Central memory CD8-positive, alpha-beta T cell (primary cell): ENCODE data around the gene KLK12.
A peak's percentile ranks its signal among the peaks of the same experiment; 100 is the strongest.

Source experiments
- ATAC-seq: fragments of 150-1000 bp; cut with Tn5 transposase; replicated peaks from 2 replicates; pipeline ENCODE4 v1.10.0; 2022; ENCODE audit warnings: mild to moderate bottlenecking, moderate FRiP score, moderate number of reproducible peaks; ENCODE audit not compliant: poor library complexity, severe bottlenecking; ENCODE audit errors: extremely low read depth
- DNase-seq, 2 donors: peaks; one replicate each; pipeline ENCODE4 v3.0.0; 2021; ENCODE audit warnings: low spot score in 2 of 2
- H3K27ac Mint-ChIP-seq: one replicate; pipeline ENCODE4 v1.8.0; 2022; ENCODE audit warnings: low read depth, mild to moderate bottlenecking, moderate library complexity, mixed read lengths
- H3K27me3 Mint-ChIP-seq: one replicate; pipeline ENCODE4 v1.8.0; 2022; ENCODE audit warnings: mixed read lengths
- H3K36me3 Mint-ChIP-seq: one replicate; pipeline ENCODE4 v1.8.0; 2022; ENCODE audit warnings: mild to moderate bottlenecking, moderate library complexity, mixed read lengths; ENCODE audit not compliant: insufficient read depth
- H3K4me1 Mint-ChIP-seq: one replicate; pipeline ENCODE4 v1.8.0; 2022; ENCODE audit warnings: mixed read lengths
- H3K4me3 Mint-ChIP-seq: one replicate; pipeline ENCODE4 v1.8.0; 2022; ENCODE audit warnings: mild to moderate bottlenecking, moderate library complexity, mixed read lengths
- H3K9me3 Mint-ChIP-seq: one replicate; pipeline ENCODE4 v1.8.0; 2022; ENCODE audit warnings: mixed read lengths

Gene KLK12

DNA sequence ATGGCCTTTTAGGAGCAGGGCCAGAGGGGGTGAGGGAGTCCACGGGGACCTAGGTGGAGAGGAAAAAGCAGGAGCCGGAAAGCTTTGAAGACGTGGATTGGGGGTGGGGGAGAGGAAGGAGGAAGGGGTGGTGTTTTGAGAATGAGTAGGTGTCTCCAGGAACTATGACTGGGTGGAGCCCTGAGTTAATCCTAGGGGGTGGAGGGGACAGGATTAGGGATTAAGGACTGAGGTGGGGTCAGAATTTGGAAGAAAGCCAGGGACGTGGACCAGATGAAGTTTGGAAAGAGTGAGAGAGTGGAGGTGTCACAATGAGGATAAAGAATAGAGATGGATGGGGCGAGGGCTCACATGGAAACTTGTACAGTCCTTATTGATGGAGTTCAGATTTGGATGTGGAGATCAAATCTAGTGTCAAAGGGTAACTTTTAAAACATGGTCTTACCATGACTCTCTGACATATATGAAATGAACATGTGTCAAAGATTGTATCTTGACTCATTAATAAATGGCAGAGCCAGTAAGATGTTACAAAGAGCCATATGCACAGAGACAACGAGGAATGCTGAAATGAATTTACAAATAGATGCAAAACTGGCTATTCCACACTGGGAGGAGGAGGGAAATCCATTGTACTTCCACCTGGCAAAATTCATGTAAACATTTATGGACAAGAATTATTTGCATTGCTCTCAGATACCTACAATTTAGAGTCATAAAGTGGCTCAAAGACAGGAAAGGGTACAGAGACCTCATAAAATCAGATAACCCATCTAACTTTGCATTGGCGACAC is 31.8 kb upstream of the KLK12 start:
- DNase-seq (no peak), ATAC-seq (no peak)
- H3K9me3 Mint-ChIP-seq, result peaks cover under 1% of the 10 kb centered on the region
- no peak overlapping the region for H3K4me3 Mint-ChIP-seq
- H3K4me1 Mint-ChIP-seq, result no peaks in the 10 kb centered on the region
- H3K36me3 Mint-ChIP-seq, result peaks cover 1% of the 10 kb centered on the region
- peaks cover 39% of the 10 kb centered on the region for H3K27me3 Mint-ChIP-seq
- no peak overlapping the region for H3K27ac Mint-ChIP-seq

DNA sequence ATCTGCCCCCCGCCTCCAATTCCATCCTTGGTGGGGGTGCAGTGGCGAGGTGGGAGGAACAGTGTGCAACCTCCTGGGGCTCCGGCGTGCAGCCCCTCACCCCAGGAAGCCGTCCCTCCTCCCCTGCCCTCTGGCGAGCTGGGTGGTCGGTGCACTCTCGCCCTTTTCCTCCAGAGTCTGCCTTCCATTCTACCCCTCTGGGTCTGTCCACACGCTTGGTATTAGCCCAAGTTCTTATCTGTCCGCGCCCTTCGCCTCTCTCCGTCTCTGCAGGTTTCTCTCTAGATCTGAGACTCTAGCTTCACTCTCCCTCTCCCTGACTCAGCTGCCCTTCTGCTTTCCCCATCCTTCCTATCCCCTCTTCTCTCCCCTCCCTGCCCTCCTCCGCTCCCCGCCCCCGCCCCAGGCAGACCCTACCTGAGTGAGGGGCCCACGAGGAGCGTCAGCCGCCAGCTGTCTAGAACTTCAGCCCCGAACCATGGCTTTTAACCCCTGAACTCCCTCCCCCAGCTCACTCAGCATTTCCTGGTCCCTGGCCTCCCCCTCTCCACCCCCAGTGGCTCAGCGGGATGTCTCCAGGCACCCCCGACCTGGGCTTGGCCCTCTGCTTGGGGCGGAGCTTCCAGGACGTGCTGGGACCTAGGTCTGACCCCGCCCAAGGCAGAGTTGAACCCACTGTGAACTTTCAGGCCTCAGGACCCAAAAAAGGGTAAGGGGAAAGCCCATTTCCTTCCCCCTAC is 30.6 kb upstream of the KLK12 start:
- Mint-ChIP-seq H3K4me1 (no peaks in the 10 kb centered on the region), H3K4me3 (peak overlapping the region; percentile 26), H3K27ac (no peak overlapping the region), H3K9me3 (peaks cover 6% of the 10 kb centered on the region), H3K27me3 (peaks cover 51% of the 10 kb centered on the region), H3K36me3 (peaks cover 1% of the 10 kb centered on the region)
- DNase-seq (no peak), ATAC-seq (no peak)

DNA sequence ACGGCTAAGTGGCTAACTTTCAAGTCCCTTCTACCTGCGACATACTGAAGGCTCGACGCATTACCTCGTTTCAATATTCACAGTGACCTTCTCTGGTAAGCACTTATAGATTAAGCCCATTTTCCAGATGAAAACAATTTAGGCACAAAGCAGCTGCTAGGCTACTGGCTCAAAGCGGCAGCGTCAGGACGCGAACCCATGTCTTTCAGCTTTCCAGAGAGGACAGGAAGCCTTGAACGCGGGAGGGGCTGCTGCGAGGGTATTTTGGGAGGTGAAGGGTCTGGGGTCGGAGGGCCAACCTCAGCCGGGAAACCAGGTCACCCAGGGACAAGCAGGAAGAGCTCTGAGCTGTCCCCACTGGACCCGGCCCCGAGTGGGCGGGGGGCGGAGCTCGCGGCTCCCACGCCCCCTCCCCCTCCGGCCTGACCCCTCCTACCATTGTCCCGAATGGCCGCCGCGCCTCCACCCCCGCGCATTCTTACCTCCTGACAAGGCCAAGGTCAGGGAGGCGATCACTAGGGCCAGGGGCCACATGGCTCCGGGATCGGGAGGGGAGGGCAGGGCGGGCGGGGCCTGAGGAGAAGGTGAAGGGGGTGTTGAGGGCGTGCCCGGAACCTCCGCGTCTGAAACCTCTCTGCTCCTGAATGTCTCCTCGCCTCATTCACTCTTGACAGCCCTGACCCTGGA is 29.9 kb upstream of the KLK12 start, which contains the start of gene KLK13:
Gene KLK13 (minus strand): TSS at position 559 of the 687 bp plus-strand sequence. CDS start 25 bp downstream, at position 534.
- ATAC-seq, result no peak
- H3K9me3 Mint-ChIP-seq, result peaks cover 6% of the 10 kb centered on the region
- H3K27ac Mint-ChIP-seq, result no peak within 1 kb of the TSS
- peak within 1 kb of the TSS; percentile 26 for H3K4me3 Mint-ChIP-seq
- H3K4me1 Mint-ChIP-seq, result no peaks in the 10 kb centered on the region
- peaks cover 52% of the 10 kb centered on the region for H3K27me3 Mint-ChIP-seq
- peaks cover 1% of the 10 kb centered on the region for H3K36me3 Mint-ChIP-seq
- DNase-seq, result no peak

DNA sequence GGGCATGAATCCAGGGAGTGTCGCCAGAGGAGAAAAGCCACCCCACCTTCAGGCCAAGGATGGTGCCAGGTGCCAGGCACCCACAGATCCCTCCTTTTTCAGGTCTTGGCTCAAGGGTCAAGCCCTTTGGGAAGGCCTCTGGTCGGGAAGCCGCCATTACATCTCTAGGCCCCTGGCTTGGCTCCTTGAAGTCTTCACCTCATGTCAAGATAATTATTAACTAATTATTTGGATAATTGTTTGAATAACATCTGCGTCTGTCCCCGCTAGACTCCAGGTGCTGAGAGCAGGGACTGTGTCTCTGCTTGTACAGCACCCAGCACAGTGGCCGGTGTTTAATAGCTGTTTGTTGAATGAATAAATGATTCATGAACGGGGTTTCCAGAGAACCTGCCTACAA is 28.9 kb upstream of the KLK12 start:
- H3K4me3 Mint-ChIP-seq, result no peak overlapping the region
- no peaks in the 10 kb centered on the region for H3K4me1 Mint-ChIP-seq
- H3K9me3 Mint-ChIP-seq, result peaks cover 6% of the 10 kb centered on the region
- ATAC-seq (no peak), DNase-seq (no peak)
- peaks cover 1% of the 10 kb centered on the region for H3K36me3 Mint-ChIP-seq
- no peak overlapping the region for H3K27ac Mint-ChIP-seq
- peaks cover 52% of the 10 kb centered on the region for H3K27me3 Mint-ChIP-seq

DNA sequence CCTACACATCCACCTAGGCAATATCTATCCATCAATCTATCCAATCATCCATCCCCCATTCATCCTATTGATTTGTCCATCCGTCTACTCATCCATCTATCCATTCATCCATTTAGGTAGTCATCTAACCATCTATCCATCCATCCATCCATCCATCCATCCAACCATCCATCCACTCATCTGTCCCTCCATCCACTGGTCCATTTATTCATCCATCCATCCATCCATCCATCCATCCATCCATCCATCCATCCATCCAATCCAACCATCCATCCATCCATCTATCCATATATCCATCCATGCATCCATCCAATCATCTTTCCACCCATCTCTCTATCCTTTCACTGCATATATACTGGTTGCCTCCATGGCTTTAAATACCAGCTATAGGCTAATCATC is 26.2 kb upstream of the KLK12 start:
- no peak for DNase-seq

DNA sequence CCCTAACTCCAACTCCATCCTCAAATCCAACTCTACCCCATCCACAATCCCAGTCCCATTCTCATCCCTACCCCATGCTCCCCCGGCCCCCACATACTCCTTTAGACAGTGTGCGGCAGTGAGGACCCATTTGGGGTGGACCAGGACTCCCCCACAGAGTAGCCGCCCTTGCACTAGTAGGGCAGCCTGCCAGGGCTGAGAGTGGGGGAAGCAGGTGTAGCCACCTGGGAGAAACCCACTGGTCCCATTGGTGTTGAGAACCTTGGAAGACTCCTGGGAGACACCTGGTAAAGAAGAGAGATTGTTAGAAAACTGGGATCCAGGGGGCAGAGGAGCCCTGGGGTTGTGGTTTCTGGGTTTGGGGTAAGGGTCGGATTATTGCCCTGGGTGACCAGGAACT is 25.5 kb upstream of the KLK12 start:
- H3K27me3 Mint-ChIP-seq, result peaks cover 40% of the 10 kb centered on the region
- no peak overlapping the region for H3K4me3 Mint-ChIP-seq
- DNase-seq (no peak), ATAC-seq (no peak)
- no peak overlapping the region for H3K27ac Mint-ChIP-seq
- H3K9me3 Mint-ChIP-seq, result peaks cover 6% of the 10 kb centered on the region
- no peaks in the 10 kb centered on the region for H3K4me1 Mint-ChIP-seq
- no peaks in the 10 kb centered on the region for H3K36me3 Mint-ChIP-seq

More for the DNA sequence above, 26.2 kb upstream of the KLK12 start:
- Mint-ChIP-seq H3K9me3 (peaks cover 6% of the 10 kb centered on the region), H3K27me3 (peaks cover 40% of the 10 kb centered on the region), H3K4me3 (no peak overlapping the region), H3K27ac (no peak overlapping the region), H3K4me1 (no peaks in the 10 kb centered on the region), H3K36me3 (peaks cover 1% of the 10 kb centered on the region)
- no peak for ATAC-seq

DNA sequence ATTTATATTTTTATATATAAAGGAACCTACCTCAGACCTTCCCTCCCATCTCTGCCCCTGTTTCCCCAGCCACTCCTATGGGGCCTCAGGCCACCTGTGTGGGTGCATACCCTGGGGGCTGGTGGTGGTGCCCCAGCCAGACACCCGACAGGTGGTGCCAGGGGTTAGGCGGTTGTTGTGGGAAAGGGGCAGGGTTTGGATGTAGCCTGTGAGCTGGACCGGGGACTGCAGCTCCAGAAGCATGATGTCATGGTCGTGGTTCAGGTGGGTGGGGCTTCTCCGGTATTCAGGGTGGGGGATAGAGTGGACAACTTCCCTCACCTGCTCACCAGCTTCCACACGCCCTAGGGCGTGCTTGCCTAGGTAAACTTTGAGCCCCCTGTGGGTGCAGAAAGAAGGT is 24.9 kb upstream of the KLK12 start:
- ATAC-seq, result no peak
- peaks cover 45% of the 10 kb centered on the region for H3K27me3 Mint-ChIP-seq

DNA sequence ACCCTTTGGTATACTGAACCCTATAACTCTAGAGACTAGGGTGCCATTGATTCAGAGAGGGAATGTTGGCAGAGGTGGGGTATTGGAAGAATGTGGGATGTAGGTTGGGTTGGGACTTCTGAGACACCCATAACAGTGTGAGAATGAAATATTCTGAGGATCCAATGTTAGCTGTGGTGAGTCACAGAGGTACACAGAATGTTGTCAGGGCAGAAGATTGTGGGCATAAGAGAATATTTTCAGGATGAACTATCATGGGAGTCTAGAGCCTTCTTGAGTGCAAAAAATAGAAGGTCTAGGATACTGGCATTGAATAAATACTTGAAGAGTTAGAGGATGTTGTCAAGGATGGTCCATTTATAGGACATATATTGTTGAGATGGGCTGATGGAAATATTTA is 21.1 kb upstream of the KLK12 start:
- Mint-ChIP-seq H3K27ac (no peak overlapping the region), H3K36me3 (peaks cover under 1% of the 10 kb centered on the region), H3K4me3 (no peak overlapping the region), H3K27me3 (peaks cover 47% of the 10 kb centered on the region), H3K9me3 (no peaks in the 10 kb centered on the region), H3K4me1 (no peaks in the 10 kb centered on the region)
- DNase-seq, result no peak
- no peak for ATAC-seq

More for the DNA sequence above, 24.9 kb upstream of the KLK12 start:
- Mint-ChIP-seq H3K4me1 (no peaks in the 10 kb centered on the region), H3K4me3 (no peak overlapping the region), H3K27ac (no peak overlapping the region), H3K36me3 (no peaks in the 10 kb centered on the region), H3K9me3 (peaks cover 6% of the 10 kb centered on the region)
- no peak for DNase-seq

DNA sequence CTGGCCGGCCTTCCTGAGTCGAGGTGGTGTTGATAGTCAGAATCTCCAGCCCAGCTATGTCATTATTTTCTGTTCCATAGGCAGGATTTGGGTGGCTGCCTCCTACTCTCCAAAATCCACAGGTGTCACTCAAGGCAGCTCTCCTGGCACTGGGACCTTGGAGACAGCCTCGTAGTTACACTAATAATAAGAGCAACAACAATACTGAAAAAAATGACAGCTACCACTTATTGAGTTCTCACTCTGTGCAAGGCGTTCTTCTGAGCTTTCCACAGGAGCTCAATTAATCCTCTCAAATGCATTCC is 12.2 kb upstream of the KLK12 start:
- H3K27me3 Mint-ChIP-seq, result peaks cover 39% of the 10 kb centered on the region
- H3K36me3 Mint-ChIP-seq, result peaks cover 2% of the 10 kb centered on the region
- H3K4me1 Mint-ChIP-seq, result no peaks in the 10 kb centered on the region
- no peaks in the 10 kb centered on the region for H3K9me3 Mint-ChIP-seq
- DNase-seq (no peak), ATAC-seq (no peak)
- no peak overlapping the region for H3K4me3 Mint-ChIP-seq
- no peak overlapping the region for H3K27ac Mint-ChIP-seq

DNA sequence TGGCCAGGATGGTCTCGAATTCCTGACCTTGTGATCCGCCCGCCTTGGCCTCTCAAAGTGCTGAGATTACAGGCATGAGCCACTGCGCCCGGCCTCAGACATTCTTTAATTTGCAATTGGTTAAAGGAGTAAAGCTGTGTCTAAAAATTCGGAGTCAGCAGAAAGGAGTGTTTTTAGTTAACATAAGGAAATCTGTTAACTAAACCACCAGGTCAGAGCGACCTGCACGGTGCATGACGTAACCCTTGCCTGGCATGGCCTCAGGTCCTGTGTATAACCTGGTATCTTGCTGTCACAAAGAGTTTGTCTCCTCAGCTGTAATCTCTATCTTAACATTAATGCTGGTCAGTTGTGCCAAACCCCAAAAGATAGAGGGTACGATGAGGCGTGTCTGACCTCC is 9.5 kb upstream of the KLK12 start:
- ATAC-seq, result no peak
- no peaks in the 10 kb centered on the region for H3K4me1 Mint-ChIP-seq
- no peak overlapping the region for H3K4me3 Mint-ChIP-seq
- DNase-seq, result no peak
- H3K27ac Mint-ChIP-seq, result no peak overlapping the region
- H3K9me3 Mint-ChIP-seq, result no peaks in the 10 kb centered on the region
- no peaks in the 10 kb centered on the region for H3K36me3 Mint-ChIP-seq
- peaks cover 36% of the 10 kb centered on the region for H3K27me3 Mint-ChIP-seq

DNA sequence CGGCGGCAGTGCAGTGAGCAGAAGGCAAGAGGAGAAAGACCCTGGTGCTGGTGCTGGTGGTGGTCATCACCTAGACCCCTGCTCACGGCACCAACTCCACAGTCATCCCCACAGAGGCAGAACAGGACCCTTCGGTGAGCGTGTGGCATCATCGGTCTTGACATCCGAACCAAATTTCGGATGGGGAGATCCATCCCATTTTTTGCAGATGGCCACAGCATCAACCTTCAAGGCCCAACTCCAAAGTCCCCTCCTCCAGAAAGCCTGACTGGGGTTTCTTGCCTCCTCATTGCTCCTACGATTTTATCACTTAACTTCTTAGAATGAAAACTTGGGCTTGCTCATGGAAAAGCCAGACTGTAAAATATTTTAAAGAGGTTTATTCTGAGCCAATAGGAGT is 8.7 kb upstream of the KLK12 start:
- ATAC-seq (no peak), DNase-seq (no peak)
- H3K4me1 Mint-ChIP-seq, result no peaks in the 10 kb centered on the region
- no peaks in the 10 kb centered on the region for H3K9me3 Mint-ChIP-seq
- H3K27me3 Mint-ChIP-seq, result peaks cover 28% of the 10 kb centered on the region
- no peaks in the 10 kb centered on the region for H3K36me3 Mint-ChIP-seq
- H3K27ac Mint-ChIP-seq, result no peak overlapping the region
- H3K4me3 Mint-ChIP-seq, result no peak overlapping the region

DNA sequence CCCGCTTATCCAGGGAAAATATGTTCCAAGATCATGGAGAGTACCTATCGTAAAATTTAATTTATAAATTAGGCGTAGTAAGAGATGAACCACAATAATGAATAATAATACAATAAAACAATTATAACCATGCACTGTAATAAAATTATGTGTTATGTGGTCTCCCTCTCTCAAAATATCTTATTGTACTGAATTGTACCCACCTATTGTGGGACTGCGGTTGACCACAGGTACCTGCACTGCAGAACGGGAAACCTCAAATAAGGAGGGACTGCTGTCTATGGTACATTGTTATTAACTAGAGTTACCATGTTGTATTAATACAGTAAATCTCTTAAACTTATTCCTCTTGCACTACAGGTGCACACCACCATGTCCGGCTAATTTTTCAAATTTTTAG is 5.3 kb upstream of the KLK12 start:
- Mint-ChIP-seq H3K27me3 (peaks cover 7% of the 10 kb centered on the region), H3K4me1 (no peaks in the 10 kb centered on the region), H3K36me3 (no peaks in the 10 kb centered on the region), H3K9me3 (no peaks in the 10 kb centered on the region), H3K27ac (no peak overlapping the region), H3K4me3 (no peak overlapping the region)
- ATAC-seq (no peak), DNase-seq (no peak)

DNA sequence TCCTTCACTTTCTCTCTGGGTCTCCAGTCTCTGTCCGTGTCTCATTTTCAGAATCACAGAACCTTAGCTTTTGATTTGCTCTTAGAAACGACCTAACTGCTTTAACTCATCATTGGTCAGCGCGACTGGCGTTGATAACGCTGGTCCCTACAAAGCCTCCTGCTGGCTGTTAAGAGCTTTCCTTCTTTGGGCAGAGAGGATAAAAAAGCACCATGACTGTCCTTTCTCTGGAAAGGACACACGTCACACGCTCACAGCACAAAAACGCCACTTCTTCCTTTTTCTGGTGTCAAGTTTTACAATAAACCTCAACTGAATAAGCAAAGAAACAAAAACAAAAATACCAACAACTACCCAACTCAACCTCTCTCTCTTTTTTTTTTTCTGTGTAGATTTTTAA is 1.7 kb upstream of the KLK12 start:
- Mint-ChIP-seq H3K36me3 (no peaks in the 10 kb centered on the region), H3K27me3 (peaks cover 30% of the 10 kb centered on the region)

More for the DNA sequence above, 1.7 kb upstream of the KLK12 start:
- ATAC-seq, result no peak
- DNase-seq, result no peak
- no peaks in the 10 kb centered on the region for H3K4me1 Mint-ChIP-seq
- H3K27ac Mint-ChIP-seq, result no peak overlapping the region
- H3K9me3 Mint-ChIP-seq, result no peaks in the 10 kb centered on the region
- no peak overlapping the region for H3K4me3 Mint-ChIP-seq
